VCaP (cell line): ENCODE measurements around the gene ASH1L.

Experiments
- H3K27ac ChIP-seq: fragments of 450-650 bp; 2 replicates; pipeline ENCODE4 v1.5.1; 2017
- CTCF ChIP-seq: fragments of 450-650 bp; conservative IDR thresholded peaks from 2 replicates; pipeline ENCODE4 v1.5.1; 2017; ENCODE audit warnings: mild to moderate bottlenecking, moderate library complexity

The ASH1L gene

GRCh38 chr1:155485945-155486344 lies 76.7 kb downstream of the ASH1L start:
- H3K27ac ChIP-seq = no peak overlapping the region
- no peak for TF ChIP-seq CTCF

- no peak for TF ChIP-seq CTCF
- no peak overlapping the region for H3K27ac ChIP-seq
Observed at GRCh38 chr1:155485222-155485621, 77.4 kb downstream of the ASH1L start.

GRCh38 chr1:155481741-155482241 lies 80.8 kb downstream of the ASH1L start:
- peak overlapping the region; percentile 47 for H3K27ac ChIP-seq
- no peak for TF ChIP-seq CTCF

- no peak overlapping the region for H3K27ac ChIP-seq
- no peak for TF ChIP-seq CTCF
Observed at GRCh38 chr1:155479205-155479604, 83.4 kb downstream of the ASH1L start.

GRCh38 chr1:155478270-155478852 lies 84.2 kb downstream of the ASH1L start:
- TF ChIP-seq CTCF = no peak
- no peak overlapping the region for H3K27ac ChIP-seq

GRCh38 chr1:155474146-155474545 lies 88.5 kb downstream of the ASH1L start:
- no peak overlapping the region for H3K27ac ChIP-seq
- TF ChIP-seq CTCF = no peak

GRCh38 chr1:155473151-155473821 lies 89.3 kb downstream of the ASH1L start:
- no peak for TF ChIP-seq CTCF
- no peak overlapping the region for H3K27ac ChIP-seq
